Activated CD8-positive, alpha-beta memory T cell treated with anti-CD3 and anti-CD28 coated beads for 24 hours (primary cell): ENCODE measurements around the gene ADAM8.
A peak's percentile ranks its signal among the peaks of the same experiment; 100 is the strongest.
"Not testable (repeated sequence)": the region's sequence is repeated elsewhere in the genome, so short reads cannot be mapped to it uniquely, and the experiment has no call there.

Experiments
- DNase-seq: peaks from one replicate; pipeline ENCODE4 v3.0.0-alpha.2; 2020

ADAM8 gene

DNA sequence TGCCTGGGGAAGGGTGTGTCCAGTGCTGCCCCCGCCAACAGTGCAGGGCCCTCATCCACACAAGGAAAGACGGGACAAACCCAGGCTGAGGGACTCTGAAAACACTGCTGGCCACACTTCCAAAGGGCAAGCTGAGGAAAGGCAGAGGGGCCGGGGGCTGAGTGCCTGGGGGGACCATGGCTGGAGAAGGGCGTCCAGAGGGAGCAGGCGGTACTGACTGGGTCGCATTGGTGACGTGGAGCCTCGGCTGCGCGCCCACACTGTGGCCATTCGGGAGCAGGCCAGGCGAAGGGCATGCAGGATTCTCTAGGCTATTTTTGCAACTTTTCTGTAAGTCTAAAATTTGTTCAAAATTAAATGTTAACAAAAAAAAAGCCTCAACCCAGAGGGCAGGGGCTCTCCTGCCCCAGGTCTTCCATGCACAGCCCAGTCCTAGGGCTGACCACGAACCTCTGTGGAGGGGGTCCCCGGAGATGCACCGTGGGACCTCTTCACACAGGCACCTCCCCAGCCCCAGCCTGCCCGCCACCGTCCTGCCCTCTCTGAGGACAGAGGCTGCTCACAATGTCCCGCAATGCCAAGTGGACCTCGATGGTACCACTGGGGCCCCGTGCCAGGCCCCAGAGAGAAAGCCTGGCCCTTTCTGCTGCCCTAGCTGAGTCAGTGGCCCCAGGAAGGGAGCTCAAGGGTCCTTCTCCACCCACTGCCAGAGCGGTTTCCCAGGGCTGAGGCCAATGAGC lies 10.4 kb downstream of the ADAM8 start:
- no peak for DNase-seq

DNA sequence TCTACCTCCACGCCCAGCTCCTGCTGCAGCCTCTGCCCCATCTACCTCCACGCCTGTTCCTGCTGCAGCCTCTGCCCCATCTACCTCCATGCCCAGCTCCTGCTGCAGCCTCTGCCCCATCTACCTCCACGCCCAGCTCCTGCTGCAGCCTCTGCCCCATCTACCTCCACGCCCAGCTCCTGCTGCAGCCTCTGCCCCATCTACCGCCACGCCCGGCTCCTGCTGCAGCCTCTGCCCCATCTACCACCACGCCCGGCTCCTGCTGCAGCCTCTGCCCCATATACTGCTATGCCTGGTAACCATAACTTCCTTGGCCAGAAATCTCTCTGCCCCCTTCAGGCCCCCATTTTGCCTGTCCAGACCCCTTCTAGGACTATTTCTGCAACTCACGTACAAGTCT lies 11.6 kb downstream of the ADAM8 start:
- not testable (repeated sequence) for DNase-seq

DNA sequence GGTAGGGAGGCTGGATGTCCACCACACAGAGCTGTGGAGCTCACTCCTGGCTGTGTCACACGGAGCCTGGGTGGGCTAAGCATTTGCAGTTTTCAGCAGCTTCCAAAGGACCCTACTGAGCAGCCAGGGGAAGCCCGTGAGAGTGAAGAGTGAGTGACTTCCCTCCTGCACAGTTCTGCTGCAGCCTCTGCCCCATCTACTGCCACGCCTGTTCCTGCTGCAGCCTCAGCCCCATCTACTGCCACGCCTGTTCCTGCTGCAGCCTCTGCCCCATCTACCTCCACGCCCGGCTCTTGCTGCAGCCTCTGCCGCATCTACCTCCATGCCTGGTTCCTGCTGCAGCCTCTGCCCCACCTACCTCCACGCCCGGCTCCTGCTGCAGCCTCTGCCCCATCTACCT lies 12.2 kb downstream of the ADAM8 start:
- no peak for DNase-seq

DNA sequence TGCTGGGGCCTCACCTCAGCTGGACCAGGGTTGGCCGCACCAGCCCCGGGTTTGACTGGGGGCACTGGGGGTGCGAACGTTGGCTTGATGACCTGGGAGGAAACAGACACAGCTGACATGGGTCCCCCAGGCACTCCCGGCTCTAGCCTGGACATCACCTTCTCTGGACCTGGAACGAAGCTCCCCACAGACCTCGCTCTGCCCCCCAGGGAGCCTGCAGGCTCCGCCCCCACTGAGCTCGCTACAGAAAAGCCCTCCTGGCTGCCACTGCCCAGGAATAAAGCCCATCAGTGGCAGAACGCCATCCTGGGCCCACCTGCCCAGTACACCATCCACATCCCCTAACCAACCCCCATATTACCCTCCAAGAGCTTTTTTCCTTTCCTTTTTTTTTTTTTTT lies 13.0 kb downstream of the ADAM8 start:
- DNase-seq, result no peak

DNA sequence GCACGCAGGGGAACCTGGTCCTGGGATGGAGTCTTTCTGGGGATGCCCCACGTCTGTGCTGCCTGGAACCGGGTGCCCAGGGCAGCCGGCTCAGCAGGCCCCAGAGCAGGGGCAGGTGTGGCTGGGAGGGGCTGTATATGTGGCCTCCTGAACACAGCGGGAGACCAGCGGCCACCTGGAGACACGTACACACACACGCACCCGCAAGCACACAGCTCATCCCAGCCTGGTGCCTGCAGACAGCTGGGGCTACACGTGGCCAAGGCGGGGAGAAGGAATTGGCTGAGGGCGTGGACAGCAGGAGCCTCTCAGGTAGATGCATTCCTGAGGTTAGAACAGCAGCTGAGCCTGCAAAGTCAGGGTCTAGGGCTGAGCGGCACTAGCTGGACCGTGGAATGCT lies 14.0 kb downstream of the ADAM8 start:
- DNase-seq, result no peak

DNA sequence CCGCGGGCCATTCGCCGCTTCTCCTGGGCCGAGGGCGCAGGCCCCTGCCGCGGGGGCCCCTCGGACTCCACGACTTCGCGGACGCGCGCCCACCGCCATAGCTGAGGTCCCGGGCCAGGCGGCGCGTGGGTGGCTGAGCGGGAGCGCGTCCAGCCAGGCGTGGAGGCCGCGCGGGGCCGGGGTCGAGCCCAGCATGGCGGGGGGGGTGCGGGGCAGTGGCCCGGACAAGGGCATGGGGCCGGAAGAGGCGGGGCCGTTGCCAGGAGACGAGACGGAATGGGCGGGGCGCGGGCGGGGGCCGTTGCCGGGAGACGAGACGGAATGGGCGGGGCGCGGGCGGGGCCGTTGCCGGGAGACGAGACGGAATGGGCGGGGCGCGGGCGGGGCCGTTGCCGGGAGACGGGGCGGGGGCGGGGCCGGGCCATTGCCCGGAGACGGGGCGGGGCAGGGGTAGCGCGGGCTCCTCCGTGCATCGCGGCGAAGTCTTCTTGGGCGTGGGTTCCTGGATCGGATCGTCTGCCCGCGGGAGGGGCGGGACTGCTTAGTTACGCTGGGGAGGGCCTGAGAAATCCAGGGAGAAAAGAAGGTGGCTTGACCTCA lies 14.8 kb downstream of the ADAM8 start:
- DNase-seq, result peak; percentile 93

DNA sequence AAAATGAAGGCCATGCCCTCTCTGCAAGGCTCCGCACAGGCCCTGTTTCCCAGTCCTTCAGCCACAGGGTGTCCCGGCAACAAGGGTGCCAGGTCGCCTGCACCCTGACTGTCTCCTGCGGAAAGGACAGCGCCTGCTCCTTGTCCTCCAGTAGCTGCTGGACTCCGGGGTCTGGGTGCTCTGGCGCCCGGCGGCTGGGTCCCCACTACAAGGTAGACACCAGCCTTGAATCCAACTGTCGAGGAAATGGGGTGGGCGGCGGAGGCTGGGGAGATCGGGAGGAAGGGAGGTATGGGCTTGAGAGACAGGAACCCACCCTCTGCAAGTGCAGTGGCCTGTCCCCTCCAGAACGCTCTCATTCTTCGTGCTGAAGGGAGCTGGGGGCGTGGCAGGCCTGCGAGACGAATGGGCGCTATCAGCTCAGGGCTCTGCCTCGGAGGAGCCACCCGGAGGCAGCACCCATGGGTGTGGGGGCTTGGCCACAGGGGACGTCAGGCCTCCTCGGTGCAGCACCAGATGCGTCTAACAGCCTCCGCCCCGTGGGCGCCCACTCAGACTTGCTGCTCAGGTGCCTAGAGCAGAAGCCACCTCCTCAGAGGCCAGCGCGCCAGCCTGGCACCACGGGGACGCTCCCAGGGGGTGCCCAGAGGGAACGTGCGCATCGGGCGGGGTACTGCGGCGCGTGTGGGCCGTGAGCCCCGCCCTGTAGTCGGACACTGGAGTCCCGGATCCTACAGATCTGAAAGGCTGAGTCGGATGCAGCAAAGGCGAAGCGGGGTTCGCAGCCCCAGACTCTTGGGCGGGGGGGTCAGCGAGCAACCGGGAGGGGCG lies 15.6 kb downstream of the ADAM8 start:
- peak; percentile 88 for DNase-seq

DNA sequence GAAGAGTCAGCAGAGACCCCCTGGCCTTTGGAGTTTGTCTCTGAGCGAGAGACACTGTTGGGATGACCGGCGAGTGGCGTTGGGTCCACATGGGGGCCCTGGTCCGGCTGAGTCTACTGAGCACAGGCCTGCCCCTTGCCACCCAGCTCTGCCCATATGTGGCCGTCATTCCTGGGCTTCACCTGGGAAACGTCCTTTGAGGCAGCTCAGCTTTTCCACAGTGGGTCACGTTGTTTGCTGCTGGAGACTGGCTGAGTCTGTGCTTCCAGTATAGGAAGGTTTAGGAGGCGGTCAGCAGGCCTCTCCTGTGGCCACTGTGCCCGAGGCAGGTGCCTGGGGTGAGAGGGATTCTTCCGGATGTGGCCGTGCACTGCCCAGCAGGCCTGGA lies 17.1 kb downstream of the ADAM8 start:
- no peak for DNase-seq

DNA sequence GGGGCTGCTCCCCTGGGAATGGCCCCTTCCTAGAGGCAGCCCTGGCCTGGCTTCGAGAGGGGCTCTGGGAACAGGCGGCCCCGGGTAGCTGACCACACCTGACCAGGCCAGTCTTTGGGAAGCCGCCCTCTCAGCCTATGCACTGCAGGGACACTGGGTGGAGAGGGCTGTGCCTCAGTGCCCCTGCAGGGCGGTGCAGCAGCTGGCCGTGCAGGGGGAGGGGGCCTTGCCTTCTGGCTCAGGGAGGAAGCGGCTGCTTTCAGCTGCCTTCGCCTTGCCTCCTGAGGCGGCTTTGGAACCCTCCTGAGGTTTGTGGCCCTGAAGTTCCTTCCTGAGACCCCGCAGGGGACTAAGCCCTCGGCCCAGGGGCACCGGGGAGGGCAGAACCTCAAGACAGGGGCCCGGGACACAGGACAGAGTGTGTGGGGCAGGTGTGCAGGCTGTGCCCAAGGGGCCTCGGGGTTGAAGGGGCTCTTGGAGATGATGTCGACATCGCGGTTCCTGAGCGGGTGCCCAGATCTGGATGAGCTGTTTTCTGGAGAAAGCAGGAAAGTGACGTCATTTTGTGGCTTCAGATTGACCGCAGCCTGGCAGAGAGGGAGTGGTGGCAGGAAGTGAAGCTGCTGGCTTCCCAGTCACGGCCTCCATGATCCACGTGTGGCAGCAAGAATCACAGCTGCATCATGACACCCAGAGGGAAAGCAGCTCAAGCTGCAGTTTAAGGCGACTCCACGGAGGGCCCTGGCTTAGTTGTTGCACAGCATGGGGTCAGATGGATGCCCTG lies 17.7 kb downstream of the ADAM8 start:
- DNase-seq, result peak; percentile 88

DNA sequence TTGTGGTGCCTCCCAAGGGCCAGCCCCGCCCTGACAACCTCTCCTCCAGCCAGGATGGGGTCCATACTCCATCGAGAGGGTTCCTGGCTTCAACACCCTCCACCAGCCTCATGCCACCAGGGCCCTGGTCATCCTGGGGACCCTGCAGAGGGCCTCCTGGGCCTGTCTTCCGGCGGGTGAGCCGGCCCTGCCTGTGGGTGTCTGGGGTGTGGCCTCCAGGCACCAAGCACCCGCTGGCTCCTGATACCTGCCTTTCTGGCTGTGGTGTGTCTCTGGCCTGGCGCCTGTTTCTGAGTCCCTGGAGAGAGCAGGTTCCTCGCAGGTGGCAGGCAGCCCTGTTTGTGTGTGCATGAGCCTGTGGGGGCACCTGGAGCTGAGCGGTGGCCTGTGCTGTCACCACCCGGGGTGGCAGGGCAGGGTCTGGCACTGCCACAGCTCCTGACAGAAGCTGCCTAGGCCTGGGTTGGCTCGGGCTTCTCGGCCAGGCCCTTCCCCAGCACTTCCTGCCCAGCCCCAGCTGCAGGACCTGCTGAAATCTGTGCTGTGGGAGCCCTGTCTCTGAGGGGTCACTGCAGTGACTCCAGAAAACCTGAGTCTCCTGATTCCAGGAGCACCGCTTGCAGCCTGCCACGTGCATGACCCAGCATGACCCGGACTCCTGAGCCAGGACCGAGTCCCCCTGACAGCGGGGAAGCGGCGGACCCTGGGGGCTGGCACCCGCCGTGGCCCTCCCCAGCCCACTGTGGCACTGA lies 18.4 kb downstream of the ADAM8 start:
- no peak for DNase-seq

DNA sequence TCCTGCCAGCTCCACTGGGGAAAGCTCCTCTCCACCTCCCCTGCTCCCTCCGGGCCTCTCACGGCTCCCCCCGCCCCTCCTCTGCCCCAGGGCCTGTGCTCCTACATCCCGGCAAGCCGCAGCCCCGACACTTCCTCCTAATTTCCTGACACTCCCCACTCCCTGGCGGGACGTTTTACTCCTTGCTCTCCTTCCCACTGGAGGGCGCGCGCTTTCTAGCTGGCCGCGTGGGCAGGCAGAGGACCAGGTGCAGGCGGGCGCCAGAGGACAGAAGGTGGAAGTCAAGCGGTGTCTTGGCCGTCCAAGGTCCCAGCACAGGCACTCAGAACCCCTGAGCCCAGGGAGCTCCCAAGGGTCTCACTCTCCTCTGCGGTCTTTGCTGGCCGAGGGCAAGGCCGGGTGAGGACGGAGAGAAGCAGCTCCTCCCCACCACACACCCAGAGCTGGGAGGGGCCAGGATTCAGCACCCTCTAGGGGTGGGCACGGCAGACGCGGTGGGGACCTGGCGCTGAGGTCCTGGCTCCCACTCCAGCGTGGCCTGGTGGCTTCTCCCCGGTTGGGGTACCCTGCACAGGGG lies 19.1 kb downstream of the ADAM8 start:
- peak; percentile 74 for DNase-seq

DNA sequence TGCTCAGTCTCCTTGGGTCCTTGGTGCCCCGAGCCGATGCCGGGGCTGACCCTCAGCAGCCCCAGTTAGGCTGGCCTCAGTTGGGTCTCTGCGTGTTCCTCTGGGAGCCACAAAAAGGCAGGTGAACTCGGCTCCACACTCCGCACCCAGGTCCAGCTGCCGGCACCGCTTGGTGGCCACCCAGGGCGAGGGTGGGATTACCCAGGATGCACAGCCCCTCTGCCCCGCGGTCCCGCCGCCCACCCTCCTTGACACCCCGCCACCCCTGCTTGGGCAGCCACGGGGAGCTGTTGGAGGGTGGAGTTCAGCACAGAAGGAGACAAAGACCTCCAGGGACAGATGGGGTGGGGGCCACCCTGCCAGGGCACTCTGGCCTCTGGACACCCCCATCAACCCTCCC lies 21.3 kb downstream of the ADAM8 start:
- no peak for DNase-seq

DNA sequence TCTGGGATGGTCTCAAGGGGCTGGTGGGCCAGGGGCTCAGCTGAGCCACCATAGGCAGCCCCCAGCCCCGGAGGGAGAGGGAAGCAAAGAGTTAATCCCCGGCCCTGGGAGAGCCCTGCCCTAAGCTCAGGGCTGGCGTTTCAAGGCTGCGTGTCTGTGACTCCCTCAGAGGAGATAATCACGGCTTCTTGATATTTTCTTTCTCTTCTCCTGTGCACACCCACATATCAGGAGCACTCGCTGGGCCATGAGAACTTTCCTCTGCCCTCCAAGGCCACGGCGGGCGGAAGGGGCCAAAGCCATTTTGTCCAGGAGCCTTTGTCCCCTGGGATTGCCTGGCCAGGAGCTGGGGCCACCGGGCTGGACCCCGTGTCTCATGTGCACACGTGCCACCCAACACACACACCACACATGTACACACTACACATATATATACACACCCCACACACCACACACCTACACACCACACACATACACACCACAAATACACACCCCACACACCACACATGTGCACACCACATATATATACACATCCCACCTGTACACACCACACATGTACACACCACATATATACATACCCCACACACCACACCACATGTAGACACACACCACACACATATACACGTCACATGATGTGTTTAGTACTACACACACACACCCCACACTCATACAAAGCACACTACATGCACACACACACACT lies 22.1 kb downstream of the ADAM8 start:
- DNase-seq, result no peak

DNA sequence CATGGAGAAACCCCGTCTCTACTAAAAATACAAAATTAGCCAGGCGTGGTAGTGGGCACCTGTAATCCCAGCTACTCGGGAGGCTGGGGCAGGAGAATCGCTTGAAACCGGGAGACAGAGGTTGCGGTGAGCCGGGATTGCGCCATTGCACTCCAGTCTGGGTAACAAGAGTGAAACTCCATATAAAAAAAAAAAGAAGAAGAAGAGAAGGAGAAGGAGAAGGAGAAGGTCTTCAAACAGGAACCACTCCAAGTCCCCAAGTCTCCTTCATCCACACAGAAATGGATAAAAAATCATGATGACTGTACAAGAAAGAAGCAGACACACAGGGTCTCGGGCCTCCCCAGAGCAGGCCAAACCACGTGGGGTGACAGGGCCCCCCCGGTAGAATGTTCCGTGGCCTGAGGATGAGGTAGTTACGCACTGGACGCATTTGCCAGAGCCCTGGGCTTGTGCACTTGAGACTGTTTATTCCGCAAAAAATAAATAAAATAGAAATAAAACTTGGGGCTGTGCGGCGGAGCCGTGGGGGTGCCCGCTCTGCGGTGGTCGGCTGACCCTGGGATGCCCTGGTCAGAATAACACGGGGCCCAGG lies 23.2 kb downstream of the ADAM8 start:
- DNase-seq, result no peak

DNA sequence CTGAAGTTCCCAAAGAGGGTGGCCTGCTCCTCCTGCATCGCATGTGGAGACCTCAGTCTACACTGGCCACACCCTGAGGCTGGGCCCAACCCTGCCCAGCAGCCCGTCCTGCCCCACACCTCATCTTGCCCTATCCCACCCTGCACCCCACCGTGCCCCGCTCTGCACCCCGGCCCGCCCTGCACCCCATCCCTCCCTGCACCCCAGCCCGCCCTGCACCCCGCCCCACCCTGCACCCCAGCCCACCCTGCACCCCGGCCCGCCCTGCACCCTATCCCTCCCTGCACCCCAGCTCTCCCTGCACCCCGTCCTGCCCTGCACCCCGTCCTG lies 24.5 kb downstream of the ADAM8 start:
- no peak for DNase-seq

DNA sequence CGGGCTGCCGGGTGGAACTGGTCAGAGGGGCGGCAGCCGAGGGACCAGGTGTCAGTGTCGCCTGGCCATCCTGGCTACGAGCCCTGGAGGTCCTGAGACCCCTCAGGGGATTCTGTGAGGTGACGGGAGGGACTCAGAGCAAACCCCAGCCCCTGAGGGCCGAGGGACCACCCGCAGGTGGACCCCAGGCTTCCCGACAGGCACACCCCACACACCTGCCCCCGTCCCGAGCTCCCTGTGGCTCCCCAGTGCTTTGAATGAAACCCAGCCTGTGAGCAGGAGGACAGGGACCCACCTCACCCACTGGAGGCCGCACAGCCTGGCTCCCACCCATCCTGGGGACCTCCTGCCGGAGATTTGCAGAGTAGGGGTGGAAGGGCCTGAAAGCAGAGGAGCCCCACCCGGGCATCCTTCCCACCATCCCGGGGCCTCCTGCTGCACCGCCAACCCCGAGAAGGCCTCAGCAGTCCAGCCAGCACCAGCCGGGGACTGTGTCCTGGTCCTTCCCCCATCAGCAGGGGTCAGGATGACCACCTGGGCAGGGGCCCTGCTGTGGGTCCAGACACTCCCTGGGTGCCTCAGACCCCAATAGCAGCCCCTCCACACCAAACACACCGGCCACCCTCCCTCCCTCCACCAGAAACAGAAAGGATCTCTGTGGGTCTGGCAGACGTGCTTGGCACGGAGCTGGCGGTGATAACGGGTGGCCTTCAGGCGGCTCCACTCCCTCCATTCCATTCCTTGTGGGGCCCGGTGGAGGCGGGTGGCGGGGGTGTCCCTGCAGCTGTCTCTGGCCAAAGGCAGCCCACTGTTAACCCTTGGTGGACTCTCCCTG lies 25.1 kb downstream of the ADAM8 start:
- no peak for DNase-seq

DNA sequence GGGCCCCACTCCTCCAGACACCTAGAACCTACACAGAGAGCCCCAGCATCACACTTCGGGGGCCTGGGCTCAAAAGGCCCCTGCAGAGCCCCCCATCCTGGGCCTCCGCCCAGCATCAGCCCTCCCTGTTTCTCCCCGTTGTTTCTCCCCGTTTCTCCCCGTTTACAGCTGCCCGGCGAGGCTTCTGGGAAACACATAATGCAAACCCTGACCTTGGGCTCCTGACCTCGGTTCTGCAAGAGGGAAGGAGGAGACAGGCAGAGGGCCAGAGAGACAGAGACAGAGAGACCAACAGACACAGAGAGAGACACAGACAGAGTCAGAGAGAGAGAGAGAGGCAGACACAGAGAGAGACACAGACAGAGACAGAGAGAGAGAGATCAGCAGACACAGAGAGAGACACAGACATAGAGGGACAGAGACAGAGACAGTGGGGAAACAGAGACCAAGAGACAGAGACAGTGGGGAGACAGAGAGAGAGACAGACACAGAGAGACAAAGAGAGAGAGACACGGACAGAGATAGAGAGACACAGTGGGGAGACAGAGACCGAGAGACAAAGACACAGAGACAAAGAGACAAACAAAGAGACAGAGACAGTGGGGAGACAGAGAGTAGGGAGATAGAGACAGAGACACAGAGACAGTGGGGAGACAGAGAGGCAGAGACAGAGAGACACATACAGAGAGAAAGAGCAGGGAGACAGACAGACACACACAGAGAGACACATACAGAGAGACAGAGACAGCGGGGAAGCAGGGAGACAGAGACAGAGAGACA lies 26.5 kb downstream of the ADAM8 start:
- DNase-seq, result no peak

DNA sequence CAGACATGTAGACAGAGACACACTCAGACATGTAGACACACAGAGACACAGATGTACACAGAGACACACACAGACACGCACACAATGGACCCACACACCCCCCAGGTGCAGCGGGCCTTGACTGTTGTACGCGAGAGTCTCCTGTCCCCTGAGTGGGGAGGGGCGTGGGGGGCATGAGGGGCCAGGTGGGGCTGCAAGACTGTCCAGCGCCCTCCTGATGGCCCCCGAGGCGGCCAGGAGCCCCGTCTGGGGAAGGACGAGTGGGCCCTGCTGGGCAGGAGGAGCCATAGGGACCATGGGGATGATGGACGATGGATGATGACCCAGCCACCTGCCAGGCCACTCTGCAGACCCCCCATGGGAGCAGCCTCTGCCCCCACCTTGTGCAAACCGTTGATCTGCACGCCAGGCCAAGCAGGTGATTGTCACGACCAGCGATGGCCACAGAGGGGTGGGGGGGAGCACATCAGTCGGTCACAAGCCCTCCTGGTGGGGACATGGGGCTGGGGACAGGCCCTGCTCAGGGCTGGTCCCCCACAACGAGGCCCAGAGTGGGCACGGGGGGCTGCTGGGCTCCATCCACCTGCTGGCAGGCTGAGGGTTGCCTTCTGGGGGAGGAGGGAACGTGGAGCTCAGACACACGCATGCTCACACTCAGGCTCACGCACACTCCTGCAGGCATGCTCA lies 27.4 kb downstream of the ADAM8 start:
- no peak for DNase-seq

DNA sequence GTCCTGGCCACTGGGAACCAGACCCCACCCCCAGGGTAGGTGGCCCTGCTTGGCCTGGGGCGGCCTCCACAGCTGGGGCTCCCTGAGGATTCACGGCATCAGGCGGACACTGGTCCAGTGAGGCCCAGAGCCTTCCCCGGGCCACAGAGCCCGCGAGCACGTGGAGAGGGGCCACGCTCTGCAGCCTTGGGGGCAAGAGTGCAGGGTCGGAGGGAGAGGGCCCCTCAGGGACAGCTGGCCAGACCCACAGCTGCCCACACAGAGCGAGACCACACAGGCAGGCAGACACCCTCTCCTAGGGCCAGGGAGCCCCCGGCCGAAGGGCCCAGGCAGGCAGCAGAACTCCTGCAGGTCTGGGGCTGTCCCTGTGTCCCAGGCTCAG lies 28.3 kb downstream of the ADAM8 start:
- DNase-seq, result no peak
